GM12878 (cell line): Measurements from ENCODE around the gene TMPRSS7. TPM values are rescaled to one million over a fixed set of nuclear protein-coding genes. Genes with fewer than 3 reads are reported as not detected.

Experiments
- ATAC-seq: fragments of 200-7000 bp; cut with Tn5 transposase; 3 replicates; pipeline ENCODE4 v1.9.1; 2020; ENCODE audit warnings: mild to moderate bottlenecking, moderate library complexity
- BruUV-seq: library from RNA; stranded (reverse); fragments of 400-500 nt; replicated peaks from 2 replicates; lab custom pipeline; 2021; lab: Mats Ljungman, UMichigan
- CTCF ChIA-PET: fragments of 300-600 bp; sonication (Branson Sonifier 250); formaldehyde crosslinking; extraction: SDS; loops from one replicate; lab custom pipeline; 2021; ENCODE audit warnings: inconsistent platforms; lab: Yijun Ruan, JAX
- POLR2A ChIA-PET: fragments of 350-600 bp; formaldehyde crosslinking; extraction: SDS; loops from one replicate; lab custom pipeline; 2021; ENCODE audit warnings: inconsistent platforms; lab: Charles Lee
- RAD21 ChIA-PET: fragments of 300-600 bp; sonication (Branson Sonifier 250); formaldehyde crosslinking; loops from one replicate; lab custom pipeline; 2023; ENCODE audit warnings: antibody characterized with exemption; ENCODE audit not compliant: unreplicated experiment; lab: Charles Lee
- SMC1A ChIA-PET: fragments of 300-600 bp; sonication (Branson Sonifier 250); formaldehyde crosslinking; loops from one replicate; lab custom pipeline; 2023; ENCODE audit not compliant: unreplicated experiment, uncharacterized antibody; lab: Charles Lee
- DNase-seq: peaks from one replicate; pipeline ENCODE4 v3.0.0-alpha.2; 2011; ENCODE audit warnings: low read depth, low spot score
- FAIRE-seq: peaks from 3 replicates; lab custom pipeline; 2011; peaks lifted over from hg19 to GRCh38; lab: Jason Lieb, UNC
- H2AFZ ChIP-seq: 2 replicates; pipeline ENCODE4 v1.6.0; 2011; ENCODE audit warnings: low read depth, low read length, control low read depth; ENCODE audit not compliant: control insufficient read depth
- H3K27ac ChIP-seq: 2 replicates; pipeline ENCODE4 v1.5.1; 2011; ENCODE audit warnings: control low read depth; ENCODE audit not compliant: control insufficient read depth, insufficient read depth
- H3K27me3 ChIP-seq, 2 experiments: replicated peaks in 1 of 2; 2 replicates each; pipeline versions ENCODE4 v1.6.0 to v1.6.1; 2011; ENCODE audit warnings: low read length in 1 of 2; ENCODE audit not compliant: control insufficient read depth in 2 of 2, insufficient read depth in 2 of 2
- H3K36me3 ChIP-seq, 2 experiments: 2 replicates each; pipeline ENCODE4 v1.5.1; 2011; ENCODE audit warnings: low read length in 1 of 2; ENCODE audit not compliant: control insufficient read depth in 2 of 2, insufficient read depth in 2 of 2
- H3K4me1 ChIP-seq: 2 replicates; pipeline ENCODE4 v1.6.1; 2011; ENCODE audit warnings: mild to moderate bottlenecking, low read length, moderate library complexity, mixed read lengths; ENCODE audit not compliant: control insufficient read depth, insufficient read depth
- H3K4me2 ChIP-seq: 2 replicates; pipeline ENCODE4 v1.6.0; 2011; ENCODE audit warnings: control low read depth; ENCODE audit not compliant: control insufficient read depth, insufficient read depth
- H3K4me3 ChIP-seq: fragments of 200-600 bp; sonication (generic); 2 replicates; pipeline ENCODE4 v1.5.1; 2016
- H3K79me2 ChIP-seq: 2 replicates; pipeline ENCODE4 v1.6.0; 2011; ENCODE audit warnings: low read length; ENCODE audit not compliant: control insufficient read depth, insufficient read depth
- H3K9ac ChIP-seq: 2 replicates; pipeline ENCODE4 v1.8.0; 2011; ENCODE audit warnings: low read length, control low read depth, mixed read lengths; ENCODE audit not compliant: control insufficient read depth, insufficient read depth
- H3K9me3 ChIP-seq: replicated peaks from 3 replicates; pipeline ENCODE4 v1.5.1; 2011; ENCODE audit warnings: mild to moderate bottlenecking, low read length; ENCODE audit not compliant: control insufficient read depth, insufficient read depth
- H4K20me1 ChIP-seq: 2 replicates; pipeline ENCODE4 v1.6.0; 2011; ENCODE audit not compliant: control insufficient read depth, insufficient read depth
- BHLHE40 ChIP-seq, 2 experiments: fragments of 450-650 bp in 1 of 2; IDR thresholded peaks; 2 replicates each; pipeline ENCODE4 v1.6.1; 2011 to 2017; ENCODE audit warnings: low read depth in 2 of 2, borderline replicate concordance in 1 of 2, improper control_type of control experiment in 1 of 2, low read length in 1 of 2, mild to moderate bottlenecking in 1 of 2
- REST ChIP-seq: IDR thresholded peaks from 2 replicates; pipeline ENCODE4 v1.6.1; 2012; ENCODE audit warnings: mild to moderate bottlenecking, low read depth, low read length
- SMARCA5 ChIP-seq: fragments of 450-650 bp; IDR thresholded peaks from 2 replicates; pipeline ENCODE4 v1.6.1; 2017; ENCODE audit warnings: mild to moderate bottlenecking
- in situ Hi-C: fragments of 300-500 bp; cut with MboI; formaldehyde crosslinking; loops from 9 replicates; pipeline ENCODE4 v1.14.3; 2018; ENCODE audit warnings: mixed read lengths
- intact Hi-C: fragments of 100-400 bp; cut with micrococcal nuclease; formaldehyde crosslinking; loops from one replicate; pipeline ENCODE4 v1.14.2; 2022; ENCODE audit not compliant: unreplicated experiment
- polyA plus RNA-seq, 11 experiments: library from polyadenylated mRNA; depleted of rRNA in 4 of 11; unstranded in 6 of 11; stranded (reverse) in 5 of 11; fragments of >200 nt; fragmentation: Nextera tagmentation in 4 of 11; fragmentation: Illumina TruSeq in 1 of 11; extraction: Ambion mirVana in 4 of 11; extraction: Trizol in 1 of 11; gene quantifications; 1 replicate in 1 of 11; 2 replicates in 10 of 11; pipeline versions ENCODE4 v1.2.1 to v1.2.3, GENCODE V29; 2011 to 2016; ENCODE audit warnings: inconsistent platforms in 2 of 11, missing spikeins in 2 of 11, low read depth in 1 of 11
- total RNA-seq, 4 experiments: library from RNA; depleted of rRNA in 3 of 4; stranded (reverse); fragments of >200 nt in 3 of 4; fragmentation: Illumina TruSeq in 1 of 4; extraction: Trizol in 1 of 4; gene quantifications; 2 replicates each; pipeline versions ENCODE4 v1.2.1 to v1.2.3, GENCODE V29; 2013 to 2021

TMPRSS7 gene
- total and polyA plus RNA-seq, 10 of the 15 experiments (the other 5 are each of a cell fraction or from before 2014, with no cell fraction given), result 0.03 TPM; not detected in 9

- Histone ChIP-seq H3K27ac (no peak overlapping the region), H3K79me2 (no peaks in the 10 kb centered on the region)
- no peak for ATAC-seq
- TF ChIP-seq BHLHE40 (IDR thresholded peaks at IDR 0.05; ENCODE audit: borderline replicate concordance in 1 of 2, low read depth in 2 of 2, low read length in 1 of 2) (no peak), REST (no peak), SMARCA5 (no peak)
- TF ChIP-seq, all 136 proteins: peak for 0
- Histone ChIP-seq H3K36me3 (no peaks in the 10 kb centered on the region), H2AFZ (peak overlapping the region; percentile 51), H3K4me1 (peaks cover 11% of the 10 kb centered on the region), H3K27me3 (peaks cover 0 to 2% of the 10 kb centered on the region in 2 experiments; a peak in 1 of 4 replicates), H4K20me1 (no peaks in the 10 kb centered on the region), H3K9ac (no peak overlapping the region), H3K4me2 (peak overlapping the region; percentile 26; the same call in 1 of the 2 replicates), H3K4me3 (no peak overlapping the region), H3K9me3 (no peaks in the 10 kb centered on the region)
- DNase-seq (no peak), FAIRE-seq (no peak)
- BruUV-seq, result no TSS peak
- intact Hi-C loops (no loop called here), in situ Hi-C loops (no loop called here)
- ChIA-PET RAD21 (interaction anchor here (1.2 to 1.3 kb wide), 2 partner anchors 18 to 80 kb away, joined by 3 to 4 read pairs; no protein-coding TSS in a partner anchor), SMC1A (interaction anchor here (1.7 kb wide), 1 partner anchor 45 kb away, joined by 4 read pairs; no protein-coding TSS in a partner anchor), CTCF (interaction anchor here (2.0 kb wide), 1 partner anchor 201 kb away, joined by 4 read pairs; the partner anchor contains the start of gene SLC9C1), POLR2A (no interaction called here)
Measured at GRCh38 chr3:112093180-112093522, 58.6 kb downstream of the TMPRSS7 start.
